AG04450 (cell line): ENCODE data around the gene METTL8. TPM values are rescaled to one million over a fixed set of nuclear protein-coding genes. Genes with fewer than 3 reads are reported as not detected.
A peak's percentile ranks its signal among the peaks of the same experiment; 100 is the strongest.
"Not testable (repeated sequence)": the region's sequence is repeated elsewhere in the genome, so short reads cannot be mapped to it uniquely, and the experiment has no call there.

ENCODE experiments used
- CTCF ChIA-PET: fragments of 300-600, 350-600 bp; formaldehyde crosslinking; extraction: SDS; loops from one replicate; lab custom pipeline; 2022; ENCODE audit warnings: antibody characterized with exemption, inconsistent platforms; lab: Charles Lee
- POLR2A ChIA-PET: fragments of 350-600 bp; formaldehyde crosslinking; extraction: SDS; loops from one replicate; lab custom pipeline; 2021; ENCODE audit warnings: antibody characterized with exemption, inconsistent platforms; lab: Yijun Ruan, JAX
- DNase-seq: peaks from one replicate; pipeline ENCODE4 v3.0.0-alpha.2; 2011; ENCODE audit warnings: low read depth, low spot score
- H3K27ac ChIP-seq: one replicate; pipeline ENCODE4 v1.5.1; 2012; ENCODE audit warnings: low read depth, low read length, control low read depth
- H3K27me3 ChIP-seq: one replicate; pipeline ENCODE4 v1.6.0; 2012; ENCODE audit warnings: low read length; ENCODE audit not compliant: control insufficient read depth, insufficient read depth
- H3K4me3 ChIP-seq: 2 replicates; pipeline ENCODE4 v1.5.1; 2011; ENCODE audit warnings: mild to moderate bottlenecking, low read depth, low read length, control low read depth
- H3K9me3 ChIP-seq: 2 replicates; pipeline ENCODE4 v1.5.1; 2012; ENCODE audit warnings: low read length; ENCODE audit not compliant: control insufficient read depth, insufficient read depth
- polyA plus RNA-seq: library from polyadenylated mRNA; depleted of rRNA; stranded (reverse); fragments of >200 nt; gene quantifications from 2 replicates; pipeline ENCODE4 v1.2.3, GENCODE V29; 2011
- TF ChIP-seq, protein P1 (sequence below): IDR thresholded peaks from 2 replicates; pipeline ENCODE4 v1.5.1; 2011; ENCODE audit warnings: low read depth, low read length, control low read depth, inconsistent platforms

Gene METTL8
- polyA plus RNA-seq, 1 experiment, result 25.9 TPM

DNA sequence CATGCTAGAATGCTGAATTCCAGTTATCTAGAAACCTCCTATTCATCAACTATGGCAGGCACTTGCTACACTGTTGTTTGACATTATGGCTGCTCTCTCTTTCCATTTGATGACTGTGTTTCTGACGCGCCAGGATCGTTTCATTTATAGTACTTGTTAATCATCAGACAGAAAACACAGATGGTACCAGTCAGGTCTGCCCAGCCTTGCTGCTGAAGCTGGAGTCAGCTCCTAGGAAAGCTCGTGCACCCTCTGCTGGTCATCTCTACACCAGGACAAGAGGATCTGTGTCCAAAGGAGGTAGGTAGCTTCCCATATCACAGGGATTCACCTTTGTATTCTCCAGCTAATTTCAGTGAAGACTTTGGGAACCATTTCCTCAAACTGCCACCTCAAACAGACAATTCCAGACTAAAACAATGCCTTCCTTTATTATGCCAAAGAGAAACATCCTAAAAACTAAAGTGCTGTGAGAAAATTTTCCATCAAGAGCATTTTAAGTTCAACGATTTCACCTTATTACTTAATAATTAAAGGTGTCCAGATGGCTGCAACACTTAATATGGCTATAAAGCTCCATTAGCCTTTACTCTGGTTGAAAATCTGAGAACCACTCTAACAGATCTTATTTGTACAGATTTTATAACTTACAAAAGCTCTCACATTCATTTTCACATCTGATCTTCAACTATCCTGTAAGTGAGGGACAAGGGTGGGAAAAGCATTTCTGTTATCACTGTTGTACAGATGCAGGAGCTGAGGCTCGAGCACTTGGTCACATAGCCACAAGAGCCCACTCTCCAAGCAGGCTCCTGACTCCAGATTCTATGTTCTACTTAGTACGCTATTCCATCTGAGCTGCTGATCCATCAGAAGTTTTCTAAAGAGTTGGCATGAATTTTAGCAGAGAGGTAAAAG is 17.5 kb downstream of the METTL8 start:
- no peak overlapping the region for H3K27ac ChIP-seq
- POLR2A ChIA-PET, result interaction anchor here (0.6 to 1.3 kb wide), 3 partner anchors 18 to 442 kb away, joined by 4 to 6 read pairs (median 6); partner anchors contain the start of genes DCAF17 and METTL8
- CTCF ChIA-PET, result interaction anchor here (0.5 to 2.5 kb wide), 68 partner anchors 10 to 487 kb away, joined by 3 to 39 read pairs (median 4); partner anchors contain the start of genes DCAF17, GORASP2 and METTL8
- TF ChIP-seq, protein P1, sequence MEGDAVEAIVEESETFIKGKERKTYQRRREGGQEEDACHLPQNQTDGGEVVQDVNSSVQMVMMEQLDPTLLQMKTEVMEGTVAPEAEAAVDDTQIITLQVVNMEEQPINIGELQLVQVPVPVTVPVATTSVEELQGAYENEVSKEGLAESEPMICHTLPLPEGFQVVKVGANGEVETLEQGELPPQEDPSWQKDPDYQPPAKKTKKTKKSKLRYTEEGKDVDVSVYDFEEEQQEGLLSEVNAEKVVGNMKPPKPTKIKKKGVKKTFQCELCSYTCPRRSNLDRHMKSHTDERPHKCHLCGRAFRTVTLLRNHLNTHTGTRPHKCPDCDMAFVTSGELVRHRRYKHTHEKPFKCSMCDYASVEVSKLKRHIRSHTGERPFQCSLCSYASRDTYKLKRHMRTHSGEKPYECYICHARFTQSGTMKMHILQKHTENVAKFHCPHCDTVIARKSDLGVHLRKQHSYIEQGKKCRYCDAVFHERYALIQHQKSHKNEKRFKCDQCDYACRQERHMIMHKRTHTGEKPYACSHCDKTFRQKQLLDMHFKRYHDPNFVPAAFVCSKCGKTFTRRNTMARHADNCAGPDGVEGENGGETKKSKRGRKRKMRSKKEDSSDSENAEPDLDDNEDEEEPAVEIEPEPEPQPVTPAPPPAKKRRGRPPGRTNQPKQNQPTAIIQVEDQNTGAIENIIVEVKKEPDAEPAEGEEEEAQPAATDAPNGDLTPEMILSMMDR, result peak; percentile 98
- no peaks in the 10 kb centered on the region for H3K9me3 ChIP-seq
- H3K4me3 ChIP-seq, result no peak overlapping the region; the same call in 1 of the 2 replicates
- H3K27me3 ChIP-seq, result no peaks in the 10 kb centered on the region
- peak; percentile 93 for DNase-seq

- DNase-seq, H3K4me3 ChIP-seq, H3K9me3 ChIP-seq, H3K27me3 ChIP-seq, H3K27ac ChIP-seq, POLR2A ChIA-PET: not testable (repeated sequence)
- CTCF ChIA-PET, result interaction anchor here (0.7 kb wide), 1 partner anchor 142 kb away, joined by 3 read pairs; no protein-coding TSS in a partner anchor
These were observed 19.1 kb downstream of the METTL8 start for GRCh38 chr2:171414645-171415044.

DNA sequence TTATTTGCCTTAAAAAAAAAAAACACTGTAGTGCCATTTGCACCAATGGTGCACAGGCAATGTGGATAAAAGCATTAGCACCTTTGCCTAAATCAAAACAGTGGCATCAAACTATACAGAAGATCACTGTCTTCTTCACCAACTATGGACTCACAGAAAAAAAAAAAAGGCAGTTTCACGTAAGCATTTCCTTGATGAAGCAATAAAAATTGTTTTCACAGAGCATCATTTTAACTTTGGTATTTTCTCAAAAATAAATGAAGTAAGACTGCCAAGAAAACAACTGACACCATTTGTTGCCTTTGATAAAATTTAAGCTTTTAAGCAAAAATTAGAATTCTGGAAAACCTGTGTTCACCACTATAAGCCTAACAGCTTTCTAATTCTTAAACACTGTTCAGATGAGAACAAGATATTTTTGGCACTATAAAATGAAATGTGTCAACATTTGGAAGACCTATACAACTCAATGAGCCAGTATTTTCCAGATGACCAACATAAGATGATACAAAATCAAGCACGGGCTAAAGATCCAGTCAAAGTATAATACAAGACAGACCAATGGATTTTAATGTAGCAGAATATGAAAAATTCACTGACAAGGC is 21.1 kb downstream of the METTL8 start:
- no peak for DNase-seq
- ChIA-PET CTCF (no interaction called here), POLR2A (no interaction called here)
- TF ChIP-seq, protein P1, result no peak
- H3K27ac ChIP-seq, result no peak overlapping the region
- no peak overlapping the region for H3K4me3 ChIP-seq
- no peaks in the 10 kb centered on the region for H3K9me3 ChIP-seq
- H3K27me3 ChIP-seq, result no peaks in the 10 kb centered on the region

DNA sequence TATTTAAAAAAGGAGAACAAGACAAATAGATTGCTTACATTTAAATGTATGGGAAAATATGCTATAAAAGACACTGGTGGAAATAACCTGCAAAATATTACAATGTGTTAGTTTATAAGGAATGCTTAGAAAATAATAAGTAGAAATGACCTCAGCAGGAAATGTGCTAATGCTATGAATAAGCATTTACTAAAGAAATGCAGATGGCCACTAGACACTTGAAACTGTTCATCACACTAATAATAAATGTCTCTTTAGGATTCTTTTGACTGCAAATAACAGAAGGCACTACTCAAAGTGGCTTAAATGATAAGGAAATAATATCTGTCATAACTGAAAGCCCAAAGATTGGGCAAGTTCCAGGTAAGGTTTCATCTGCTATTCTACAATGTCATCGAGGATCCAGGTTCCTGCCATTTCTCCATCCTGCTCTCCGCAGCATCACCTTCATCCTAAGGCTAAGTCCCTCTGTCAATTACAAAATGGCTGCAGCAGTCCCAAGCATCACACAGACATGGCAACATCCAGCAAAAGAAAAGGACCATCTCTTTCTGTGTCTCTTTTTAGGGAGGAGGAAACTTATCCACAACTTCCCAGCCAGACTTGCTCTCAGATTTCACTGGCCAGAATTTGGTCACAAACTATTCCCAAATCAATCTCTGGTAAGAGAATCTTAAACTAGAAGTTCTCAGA is 21.9 kb downstream of the METTL8 start:
- Histone ChIP-seq H3K27ac (peak overlapping the region; percentile 31), H3K27me3 (no peaks in the 10 kb centered on the region), H3K4me3 (no peak overlapping the region), H3K9me3 (no peaks in the 10 kb centered on the region)
- ChIA-PET POLR2A (no interaction called here), CTCF (interaction anchor here (1.1 to 1.5 kb wide), 2 partner anchors 23 to 325 kb away, joined by 3 read pairs; no protein-coding TSS in a partner anchor)
- no peak for DNase-seq
- TF ChIP-seq, protein P1, result no peak

DNA sequence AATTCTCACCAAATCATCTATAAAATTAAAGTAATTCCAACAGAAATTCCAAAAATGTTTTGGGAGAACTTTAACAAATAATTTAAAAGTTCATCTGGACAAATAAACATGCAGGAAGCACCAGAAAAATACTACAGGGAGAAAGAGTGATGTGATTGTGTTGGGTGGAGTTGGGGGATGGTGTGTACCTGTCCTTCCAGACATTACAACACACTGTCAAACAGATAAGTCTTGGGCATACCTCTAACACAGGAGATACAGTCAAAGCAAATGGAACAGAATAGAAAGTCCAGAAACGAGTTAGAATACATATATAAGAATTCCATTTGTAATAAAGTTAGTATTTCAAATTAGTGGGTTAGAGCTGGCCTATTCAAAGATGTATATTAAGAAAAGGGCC is 22.6 kb downstream of the METTL8 start:
- no peak overlapping the region for H3K27ac ChIP-seq
- no peaks in the 10 kb centered on the region for H3K9me3 ChIP-seq

More for the DNA sequence above, 22.6 kb downstream of the METTL8 start:
- TF ChIP-seq, protein P1, result no peak
- CTCF ChIA-PET, result interaction anchor here (1.1 to 1.8 kb wide), 3 partner anchors 22 to 438 kb away, joined by 3 to 4 read pairs (median 3); no protein-coding TSS in a partner anchor
- POLR2A ChIA-PET, result no interaction called here
- H3K27me3 ChIP-seq, result no peaks in the 10 kb centered on the region
- DNase-seq, result no peak
- H3K4me3 ChIP-seq, result no peak overlapping the region
